Umbilical cord (tissue), 2 donors: ENCODE data around the gene SPSB3. TPM values are rescaled to one million over a fixed set of nuclear protein-coding genes. Genes with fewer than 3 reads are reported as not detected.

Experiments used
- DNase-seq: peaks from one replicate; pipeline ENCODE4 v3.0.0-alpha.2; 2015; ENCODE audit warnings: low spot score
- total RNA-seq: library from RNA; depleted of rRNA; stranded (reverse); fragments of >200 nt; gene quantifications from one replicate; pipeline ENCODE4 v1.2.3, GENCODE V29; 2014; ENCODE audit warnings: low replicate concordance; ENCODE audit not compliant: insufficient read depth

Gene SPSB3
- total RNA-seq, 1 donor from 2014 or later: 37.6 TPM

DNA sequence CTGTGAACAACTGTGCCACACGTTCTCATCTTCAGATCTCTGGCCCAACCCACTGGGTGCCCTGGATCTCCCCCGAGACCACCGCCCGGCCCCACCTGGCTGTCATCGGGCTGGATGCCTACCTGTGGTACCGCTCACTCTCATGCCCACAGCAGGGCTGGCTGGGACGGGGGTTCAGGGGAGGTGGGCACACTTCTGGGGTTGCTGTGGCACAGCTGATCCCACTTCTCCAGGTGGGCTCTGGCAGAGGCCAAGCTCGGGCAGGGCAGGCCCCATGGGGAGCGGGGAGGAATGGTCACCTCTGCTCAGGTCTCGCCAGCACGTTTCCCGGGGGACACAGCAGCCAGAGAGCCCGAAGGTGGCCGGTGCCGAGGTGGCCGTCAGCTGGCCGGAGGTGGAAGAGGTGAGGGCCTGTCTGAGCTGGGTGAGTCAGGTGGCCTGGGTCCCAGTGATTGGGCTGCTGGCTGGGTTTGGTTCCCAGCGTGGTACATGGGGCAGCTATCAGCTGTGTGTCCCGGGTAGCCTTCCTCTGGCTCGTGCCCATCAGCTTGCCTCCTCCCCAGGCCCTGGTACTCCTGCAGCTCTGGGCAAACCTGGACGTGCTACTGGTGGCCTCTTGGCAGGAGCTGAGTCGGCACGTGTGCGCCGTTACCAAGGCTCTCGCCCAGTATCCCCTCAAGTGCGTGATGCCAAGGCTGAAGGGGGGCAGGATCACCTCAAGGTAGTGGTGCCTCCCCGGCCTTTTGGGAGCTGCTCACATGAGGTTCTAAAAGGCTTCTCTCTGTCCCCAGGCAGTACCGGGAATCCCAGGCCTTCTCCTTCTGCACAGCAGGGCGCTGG is 7.1 kb downstream of the SPSB3 start:
- DNase-seq: no peak

DNA sequence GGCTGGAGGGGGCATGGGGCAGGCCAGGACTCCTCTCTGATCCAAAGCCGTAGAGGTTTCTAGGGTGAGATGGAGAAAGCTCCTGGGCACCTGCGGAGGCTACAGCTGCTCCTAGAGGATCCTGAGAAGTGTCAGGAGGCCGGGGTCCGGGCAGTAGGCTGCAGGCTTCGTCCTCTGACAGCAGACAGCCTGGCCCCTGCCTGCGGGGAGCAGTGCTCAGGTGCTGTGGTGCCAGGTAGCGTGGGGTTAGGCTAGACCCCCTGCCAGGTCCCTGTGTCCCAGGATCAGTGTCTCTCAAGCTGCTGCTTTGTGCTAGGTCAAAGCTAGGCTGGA is 8.0 kb downstream of the SPSB3 start:
- DNase-seq: no peak

DNA sequence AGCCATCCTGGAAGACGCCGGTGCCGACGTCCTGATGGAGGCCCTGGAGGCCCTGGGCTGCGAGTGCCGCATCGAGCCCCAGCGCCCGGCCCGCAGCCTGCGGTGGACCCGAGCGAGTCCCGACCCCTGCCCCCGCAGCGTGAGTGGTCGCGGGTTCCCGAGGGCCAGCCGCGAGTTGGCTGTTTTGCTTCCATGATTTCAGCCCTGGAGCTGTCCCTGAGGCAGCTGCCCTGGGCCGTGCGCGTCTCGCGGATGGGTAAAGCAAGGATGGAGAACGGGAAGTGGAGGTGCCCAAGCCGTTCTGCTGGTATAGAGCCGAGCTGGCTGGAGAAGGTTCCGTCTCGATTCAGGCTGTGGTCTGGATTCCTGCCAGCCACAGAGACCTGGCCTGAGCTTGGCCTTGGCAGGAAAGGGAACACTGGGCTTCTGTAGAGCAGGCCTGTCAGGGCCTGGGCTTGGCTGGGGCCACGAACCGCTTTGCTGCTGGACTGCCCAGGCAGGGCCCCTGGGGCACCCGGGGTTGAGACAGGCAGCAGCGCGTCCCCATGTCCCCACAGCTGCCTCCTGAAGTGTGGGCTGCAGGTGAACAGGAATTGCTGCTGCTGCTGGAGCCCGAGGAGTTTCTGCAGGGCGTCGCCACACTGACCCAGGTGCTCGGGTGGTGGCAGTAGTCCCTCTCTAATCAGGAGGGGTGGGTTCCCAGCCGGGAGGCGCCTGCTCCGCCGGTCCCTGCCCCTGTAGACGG is 8.5 kb downstream of the SPSB3 start:
- no peak for DNase-seq

DNA sequence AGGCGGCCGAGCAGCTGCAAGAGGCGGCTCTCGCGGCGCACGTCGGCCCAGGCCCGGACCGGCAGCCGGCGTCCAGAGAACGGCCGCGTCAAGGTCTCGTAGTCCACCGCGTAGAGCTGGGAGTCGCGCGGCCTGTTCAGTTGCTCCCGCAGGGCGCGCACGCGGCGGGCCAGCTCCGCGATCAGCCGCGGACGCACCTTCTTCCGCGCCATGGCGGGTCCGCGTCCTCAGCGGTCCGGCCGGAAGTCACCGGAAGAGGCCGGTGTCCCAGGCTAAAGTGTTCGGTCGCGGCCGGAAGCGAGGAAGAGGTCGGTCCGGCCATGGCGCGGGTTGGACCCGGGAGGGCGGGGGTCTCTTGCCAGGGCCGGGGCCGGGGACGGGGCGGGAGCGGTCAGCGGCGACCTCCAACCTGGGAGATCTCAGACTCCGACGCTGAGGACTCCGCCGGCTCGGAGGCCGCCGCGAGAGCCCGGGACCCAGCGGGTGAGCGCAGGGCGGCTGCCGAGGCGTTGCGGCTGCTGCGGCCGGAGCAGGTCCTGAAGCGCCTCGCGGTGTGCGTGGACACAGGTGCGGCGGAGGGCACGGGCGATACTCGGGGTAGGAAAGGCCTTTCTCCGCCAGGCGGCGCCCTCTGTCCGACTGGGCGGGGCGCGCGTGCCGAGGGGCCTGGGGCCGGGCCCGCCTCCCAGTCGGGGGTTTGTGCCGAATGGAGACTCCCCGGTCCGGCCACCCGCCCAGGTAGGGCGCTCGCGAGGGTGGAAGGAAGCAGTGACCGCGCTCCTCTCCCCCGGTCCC is 9.3 kb downstream of the SPSB3 start, which contains the start of gene MRPS34:
Gene MRPS34 (minus strand): TSS at position 227 of the 795 bp plus-strand sequence. CDS start 15 bp downstream, at position 212.
- DNase-seq: peak; percentile 80

DNA sequence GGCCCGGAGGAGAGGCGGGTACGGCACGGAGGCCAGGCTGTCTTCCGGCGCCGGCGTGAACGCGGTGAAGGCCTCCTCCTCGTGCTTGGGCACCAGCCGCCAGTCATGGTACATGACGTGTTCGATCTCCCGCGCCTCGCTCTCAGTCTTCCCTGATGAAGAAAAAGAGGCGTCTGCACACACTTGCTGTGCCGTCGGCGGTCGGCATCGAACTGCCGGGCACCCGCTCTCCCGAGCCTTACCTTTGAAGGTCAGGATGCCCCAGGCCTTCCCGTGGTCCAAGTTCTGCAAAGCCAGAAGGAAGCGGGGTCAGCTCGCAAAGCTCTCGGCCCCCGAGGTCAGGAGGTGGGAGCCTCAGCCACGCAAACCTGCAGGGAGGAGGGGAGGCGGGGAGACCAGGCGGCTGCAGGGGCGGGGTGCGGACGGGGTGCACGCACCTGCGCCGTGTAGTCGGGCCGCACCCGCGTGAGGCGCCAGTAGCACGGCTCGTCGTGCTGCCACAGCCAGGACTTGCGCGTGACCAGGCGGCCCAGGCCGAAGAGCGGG is 9.9 kb downstream of the SPSB3 start, which contains the start of gene EME2:
Gene EME2 (plus strand): TSS at position 449 of the 546 bp plus-strand sequence. CDS start 418 bp downstream, outside the sequence.
- no peak for DNase-seq

DNA sequence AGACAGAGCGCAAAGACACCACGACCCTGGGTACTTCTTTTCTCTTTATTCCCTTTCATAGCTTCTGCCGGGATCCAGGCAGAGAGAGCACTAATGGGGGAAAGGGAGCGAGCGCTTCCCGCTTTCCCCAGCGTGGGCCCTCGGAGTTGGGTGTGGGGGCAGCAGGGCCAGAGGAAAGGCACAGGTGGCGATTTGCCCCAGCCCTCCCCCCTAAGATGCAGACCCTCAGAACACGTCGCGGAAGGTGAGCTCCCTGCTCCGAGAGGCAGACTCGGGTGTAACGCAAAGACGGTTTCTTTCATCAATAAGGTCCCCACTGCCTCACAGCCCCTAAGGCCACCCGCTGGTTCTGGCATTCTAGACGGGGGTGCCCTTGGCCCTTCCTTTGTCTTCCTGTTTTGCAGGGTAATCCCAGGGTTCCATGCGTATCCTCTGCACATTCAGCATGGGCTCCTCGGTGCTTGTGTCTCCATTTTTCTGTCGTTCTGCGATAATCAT is 10.5 kb downstream of the SPSB3 start:
- DNase-seq: no peak

DNA sequence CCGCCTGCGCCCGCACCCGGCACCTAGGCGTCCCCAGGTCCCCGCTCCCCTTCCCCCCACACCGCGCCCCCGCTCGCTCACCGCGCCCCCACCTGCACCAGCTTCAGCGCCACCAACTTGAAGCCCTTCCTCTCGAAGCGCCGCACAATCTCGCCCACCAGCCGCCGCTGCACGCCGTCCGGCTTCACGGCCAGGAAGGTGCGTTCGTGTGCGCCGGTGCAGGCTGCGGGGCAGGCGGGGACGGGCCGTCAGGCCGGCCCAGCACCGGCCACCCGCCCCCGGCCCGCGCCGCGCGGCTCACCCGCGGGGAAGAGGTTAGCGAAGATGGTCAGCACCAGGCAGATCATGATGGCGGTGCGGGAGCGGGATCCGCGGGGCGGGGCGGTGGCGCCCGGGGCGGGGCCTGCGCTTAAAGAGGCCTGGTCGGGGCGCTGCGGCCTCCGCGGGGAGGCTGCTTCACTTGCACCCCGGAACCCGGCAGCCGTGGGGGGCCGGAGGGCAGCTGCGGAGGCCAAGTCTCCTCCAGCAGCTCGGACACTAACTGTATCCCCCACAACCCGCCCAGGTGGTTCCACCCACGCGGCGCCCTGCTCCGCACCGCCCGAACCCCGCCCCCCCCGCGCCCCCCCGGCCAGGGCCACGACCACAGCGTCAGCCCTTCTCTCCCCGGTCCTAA is 11.0 kb downstream of the SPSB3 start, which contains the start of gene NME3:
Gene NME3 (minus strand): TSS at position 356 of the 676 bp plus-strand sequence. CDS start 9 bp downstream, at position 347.
- peak; percentile 73 for DNase-seq

DNA sequence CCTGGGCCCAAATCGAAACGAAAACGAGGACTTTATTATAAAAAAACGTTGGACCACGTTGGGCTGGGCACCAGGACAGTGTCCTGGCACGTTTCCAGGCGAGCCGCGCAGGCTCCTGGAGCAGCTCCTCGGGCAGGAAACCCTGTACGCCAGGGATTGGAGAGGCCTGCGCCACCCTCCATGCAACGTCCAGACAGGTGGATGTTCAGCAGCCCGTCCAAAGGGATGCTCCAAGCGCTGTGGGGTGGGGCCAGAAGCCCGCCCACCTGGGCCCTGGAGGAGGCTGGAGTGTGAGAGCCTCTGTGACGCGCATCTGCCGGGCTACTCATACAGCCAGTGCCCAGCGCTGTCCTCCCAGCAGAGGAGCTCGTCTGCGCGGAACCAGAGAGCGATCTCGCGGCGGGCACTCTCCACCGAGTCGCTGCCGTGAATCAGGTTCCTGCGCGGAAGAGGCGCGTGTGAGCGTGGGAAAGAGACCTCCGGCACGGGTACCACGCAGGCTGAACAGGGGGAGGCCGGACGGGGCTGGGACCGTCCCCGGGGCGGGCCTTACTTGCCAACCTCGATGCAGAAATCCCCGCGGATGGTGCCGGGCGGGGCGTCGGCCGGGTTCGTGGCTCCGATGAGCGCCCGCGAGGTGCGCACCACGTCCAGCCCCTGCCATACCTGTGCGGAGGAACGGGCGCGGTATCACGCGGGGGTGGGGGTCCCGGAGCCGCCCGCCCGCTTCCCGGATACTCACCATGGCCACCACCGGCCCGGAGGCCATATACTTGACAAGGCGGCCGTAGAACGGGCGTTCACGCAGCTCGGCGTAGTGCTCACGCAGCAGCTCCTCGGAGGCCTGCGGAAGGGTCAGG is 11.8 kb downstream of the SPSB3 start:
- peak; percentile 40 for DNase-seq

DNA sequence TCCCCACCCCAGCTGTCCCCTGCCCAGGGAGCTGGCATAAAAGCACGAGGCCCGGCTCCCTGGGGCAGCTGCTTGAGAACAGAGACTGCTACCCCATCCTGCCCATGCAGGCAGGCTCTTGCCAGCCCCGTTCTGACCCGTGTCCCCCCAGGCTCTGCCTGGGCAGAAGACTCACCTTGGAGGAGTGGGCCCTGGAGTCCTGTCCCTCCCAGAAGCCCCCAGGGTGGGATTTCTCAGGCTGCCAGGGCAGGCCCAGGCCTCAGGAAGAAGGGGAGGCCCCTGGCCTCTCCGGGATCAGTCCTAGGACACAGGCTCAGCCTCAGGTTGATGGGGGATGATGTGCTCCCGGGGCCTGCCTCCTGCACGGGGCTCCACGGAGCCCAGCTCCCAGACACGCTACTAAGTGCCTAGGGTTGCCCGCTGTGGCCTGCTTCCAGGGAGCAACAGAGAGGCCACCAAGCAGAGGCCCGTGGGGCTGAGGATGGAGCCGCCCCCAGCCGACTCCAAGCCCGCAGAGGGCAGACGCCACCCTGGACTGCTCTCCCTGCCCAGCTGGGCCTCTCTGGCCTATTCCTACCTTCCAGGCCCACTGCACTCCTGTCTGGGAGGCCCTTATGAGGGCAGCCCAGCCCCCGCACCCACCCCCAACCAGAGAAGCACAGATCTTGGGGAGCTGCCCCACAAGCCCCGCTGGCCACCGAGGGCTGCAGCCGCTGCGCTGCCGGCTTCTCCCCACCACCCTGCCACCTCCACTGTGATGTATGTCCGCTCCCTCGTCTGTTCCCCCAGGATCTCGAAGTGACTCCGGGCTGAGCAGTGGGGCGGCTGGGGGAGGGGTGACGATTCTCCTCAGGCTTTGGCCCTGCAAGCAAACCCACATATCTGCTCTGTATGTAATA is 12.7 kb downstream of the SPSB3 start:
- no peak for DNase-seq

DNA sequence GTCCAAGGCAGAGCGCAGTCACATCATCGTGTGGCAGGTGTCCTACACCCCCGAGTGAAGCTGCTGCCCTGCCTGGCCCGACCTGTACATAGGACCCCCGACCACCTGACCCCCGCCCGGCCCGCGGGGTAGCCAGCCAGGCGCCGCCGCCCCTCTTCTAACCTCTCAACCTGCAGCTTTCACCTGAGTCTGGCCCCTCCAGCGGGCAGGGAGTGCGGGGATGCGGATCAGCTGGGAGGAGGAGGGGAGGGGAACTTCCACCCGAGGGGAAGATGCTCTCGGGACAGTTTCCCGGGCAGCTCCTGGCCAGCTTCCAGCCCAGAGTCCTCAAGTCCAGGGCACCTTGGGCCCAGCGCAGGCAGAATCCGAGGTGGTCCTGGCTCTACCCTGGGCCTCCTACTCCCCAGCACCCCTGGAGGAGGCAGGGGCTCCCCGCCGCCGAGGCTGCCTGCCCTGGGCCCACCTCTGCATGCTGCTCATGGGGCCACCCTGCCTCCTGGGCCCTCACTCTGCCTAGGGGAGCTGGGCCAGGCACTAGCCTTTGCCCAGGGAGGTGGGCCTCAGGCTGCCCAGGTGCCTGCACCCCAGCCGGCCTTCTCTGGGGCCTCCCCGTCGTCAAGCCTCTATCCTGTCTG is 13.5 kb downstream of the SPSB3 start:
- no peak for DNase-seq

DNA sequence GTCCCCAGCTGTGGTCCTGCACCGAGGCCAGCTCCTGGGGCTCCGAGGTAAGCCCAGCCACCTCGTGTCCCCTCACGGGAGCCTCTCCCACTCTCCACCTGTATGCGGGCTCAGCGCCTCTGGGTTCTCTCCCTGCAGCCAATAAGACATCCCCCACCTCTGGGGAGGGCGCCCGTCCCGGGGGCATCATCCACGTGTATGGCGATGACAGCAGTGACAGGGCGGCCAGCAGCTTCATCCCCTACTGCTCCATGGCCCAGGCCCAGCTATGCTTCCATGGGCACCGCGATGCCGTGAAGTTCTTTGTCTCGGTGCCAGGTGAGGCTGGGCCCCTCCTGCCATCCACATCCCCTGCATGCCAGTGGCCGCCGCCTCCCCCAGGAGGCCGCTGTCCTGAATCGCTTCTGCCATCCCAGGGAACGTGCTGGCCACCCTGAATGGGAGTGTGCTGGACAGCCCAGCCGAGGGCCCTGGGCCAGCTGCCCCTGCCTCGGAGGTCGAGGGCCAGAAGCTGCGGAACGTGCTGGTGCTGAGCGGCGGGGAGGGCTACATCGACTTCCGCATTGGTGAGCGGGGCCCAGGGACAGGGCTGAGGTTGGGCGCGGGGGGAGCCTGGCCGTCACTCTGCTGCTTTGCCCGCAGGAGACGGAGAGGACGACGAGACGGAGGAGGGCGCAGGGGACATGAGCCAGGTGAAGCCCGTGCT is 14.2 kb downstream of the SPSB3 start:
- DNase-seq: no peak

DNA sequence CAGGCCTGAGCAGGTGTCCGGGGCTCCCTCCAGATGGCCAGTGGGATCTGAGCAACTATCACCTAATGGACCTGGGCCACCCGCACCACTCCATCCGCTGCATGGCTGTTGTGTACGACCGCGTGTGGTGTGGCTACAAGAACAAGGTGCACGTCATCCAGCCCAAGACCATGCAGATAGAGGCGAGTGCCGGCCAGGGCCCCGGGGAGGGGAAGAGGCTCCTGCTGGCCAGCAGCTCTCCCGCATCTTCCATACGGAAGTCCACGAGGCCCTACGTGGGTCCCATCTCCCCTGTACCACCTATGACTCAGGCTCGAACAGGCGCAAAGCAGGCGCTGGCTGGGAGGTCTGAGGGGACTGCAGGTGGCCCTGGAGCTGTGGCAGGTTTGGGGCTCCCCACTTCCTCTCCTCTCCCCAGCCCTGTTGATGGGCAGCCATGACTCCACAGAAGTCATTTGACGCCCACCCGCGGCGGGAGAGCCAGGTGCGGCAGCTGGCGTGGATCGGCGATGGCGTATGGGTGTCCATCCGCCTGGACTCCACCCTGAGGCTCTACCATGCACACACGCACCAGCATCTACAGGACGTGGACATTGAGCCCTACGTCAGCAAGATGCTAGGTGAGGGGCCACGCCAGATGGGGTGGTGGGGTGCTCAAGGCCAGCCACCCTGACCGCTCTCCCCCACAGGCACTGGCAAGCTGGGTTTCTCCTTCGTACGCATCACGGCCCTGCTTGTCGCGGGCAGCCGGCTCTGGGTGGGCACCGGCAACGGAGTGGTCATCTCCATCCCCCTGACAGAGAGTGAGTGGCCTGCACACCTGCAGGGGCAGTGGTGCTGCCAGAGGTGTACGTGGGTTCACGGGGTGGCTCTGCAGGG is 15.0 kb downstream of the SPSB3 start:
- no peak for DNase-seq

DNA sequence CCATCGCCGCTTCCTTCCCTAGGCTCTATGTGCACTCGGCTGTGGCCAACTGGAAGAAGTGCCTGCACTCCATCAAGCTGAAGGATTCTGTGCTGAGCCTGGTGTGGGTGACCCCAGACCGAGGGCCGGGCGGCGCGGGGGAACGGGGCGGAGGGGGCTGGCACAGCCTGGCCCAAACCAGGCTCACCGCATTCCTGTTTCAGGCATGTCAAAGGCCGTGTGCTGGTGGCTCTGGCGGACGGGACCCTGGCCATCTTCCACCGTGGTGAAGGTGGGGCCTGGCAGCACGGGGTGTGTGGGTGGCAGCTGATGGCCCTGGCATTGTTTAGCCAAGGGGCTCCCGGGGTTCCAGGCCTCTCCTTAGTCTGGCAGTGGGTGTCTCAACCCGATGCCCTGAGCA is 15.7 kb downstream of the SPSB3 start:
- DNase-seq: no peak

DNA sequence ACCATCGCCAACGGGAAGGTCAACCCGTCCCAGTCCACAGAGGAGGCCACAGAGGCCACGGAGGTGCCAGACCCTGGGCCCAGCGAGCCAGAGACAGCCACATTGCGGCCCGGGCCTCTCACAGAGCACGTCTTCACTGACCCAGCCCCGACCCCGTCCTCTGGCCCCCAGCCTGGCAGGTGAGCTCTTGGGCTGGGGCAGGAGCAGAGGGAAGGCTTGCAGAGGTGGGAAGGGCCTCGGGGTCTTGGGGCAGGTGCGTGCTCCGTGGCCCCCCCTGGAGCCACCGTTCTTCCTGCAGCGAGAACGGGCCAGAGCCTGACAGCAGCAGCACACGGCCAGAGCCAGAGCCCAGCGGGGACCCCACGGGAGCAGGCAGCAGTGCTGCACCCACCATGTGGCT is 16.1 kb downstream of the SPSB3 start:
- DNase-seq: no peak

DNA sequence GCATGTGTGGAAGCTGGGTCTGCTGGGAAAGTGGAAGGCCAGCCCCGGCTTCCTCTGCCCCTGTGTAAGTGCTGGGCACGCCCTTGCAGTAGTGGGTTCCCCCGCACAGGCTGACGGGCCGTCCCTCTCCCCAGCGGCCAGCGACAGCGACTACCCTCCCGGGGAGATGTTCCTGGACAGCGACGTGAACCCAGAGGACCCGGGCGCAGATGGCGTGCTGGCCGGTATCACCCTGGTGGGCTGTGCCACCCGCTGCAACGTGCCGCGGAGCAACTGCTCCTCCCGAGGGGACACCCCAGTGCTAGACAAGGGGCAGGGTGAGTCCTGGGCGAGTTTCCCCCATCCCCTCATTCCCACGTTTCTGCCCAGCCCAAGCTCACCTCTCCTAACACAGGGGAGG is 16.5 kb downstream of the SPSB3 start:
- DNase-seq: no peak

DNA sequence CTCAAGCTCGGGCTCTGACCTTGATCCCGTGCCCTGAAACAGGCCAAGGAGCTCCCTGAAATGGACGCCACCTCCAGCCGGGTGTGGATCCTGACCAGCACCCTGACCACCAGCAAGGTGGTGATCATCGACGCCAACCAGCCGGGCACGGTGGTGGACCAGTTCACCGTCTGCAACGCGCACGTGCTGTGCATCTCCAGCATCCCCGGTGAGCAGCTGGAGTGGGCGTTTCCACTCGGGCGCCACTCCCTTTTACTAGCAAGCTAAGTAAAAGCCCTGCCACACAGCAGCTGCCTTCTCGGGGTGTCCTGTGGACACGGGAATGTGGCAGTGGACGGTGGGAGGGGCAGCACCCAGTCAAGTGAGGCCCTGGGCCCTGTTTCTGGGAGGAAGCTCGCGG is 17.4 kb downstream of the SPSB3 start:
- no peak for DNase-seq
